Trophoblast cell (in vitro differentiated cells and primary cell): ENCODE measurements around the gene ETS1.

ENCODE experiments used
- DNase-seq, 2 donors: peaks; one replicate each; pipeline ENCODE4 v3.0.0-alpha.2; 2016
- H2AFZ ChIP-seq: 2 replicates; pipeline ENCODE4 v1.6.1; 2013; ENCODE audit warnings: low read length, moderate library complexity, mild to moderate bottlenecking; ENCODE audit not compliant: insufficient read depth, poor library complexity
- H2AK5ac ChIP-seq: 2 replicates; pipeline ENCODE4 v1.6.1; 2013; ENCODE audit warnings: mild to moderate bottlenecking, low read length
- H2BK120ac ChIP-seq: 2 replicates; pipeline ENCODE4 v1.6.1; 2013; ENCODE audit warnings: low read length, mild to moderate bottlenecking, moderate library complexity; ENCODE audit not compliant: insufficient read depth, poor library complexity
- H2BK12ac ChIP-seq: 2 replicates; pipeline ENCODE4 v1.6.1; 2013; ENCODE audit warnings: mild to moderate bottlenecking, low read length, moderate library complexity
- H2BK5ac ChIP-seq: 2 replicates; pipeline ENCODE4 v1.6.1; 2013; ENCODE audit warnings: low read length, low read depth, moderate library complexity, mild to moderate bottlenecking; ENCODE audit not compliant: poor library complexity
- H3K14ac ChIP-seq: 2 replicates; pipeline ENCODE4 v1.6.1; 2013; ENCODE audit warnings: mild to moderate bottlenecking, low read length
- H3K18ac ChIP-seq: 2 replicates; pipeline ENCODE4 v1.6.1; 2013; ENCODE audit warnings: mild to moderate bottlenecking, low read length
- H3K23ac ChIP-seq: 2 replicates; pipeline ENCODE4 v1.6.1; 2013; ENCODE audit warnings: low read length
- H3K27ac ChIP-seq: 2 replicates; pipeline ENCODE4 v1.5.1; 2013; ENCODE audit warnings: low read depth, mild to moderate bottlenecking, inconsistent platforms, low read length, moderate library complexity
- H3K27me3 ChIP-seq: 2 replicates; pipeline ENCODE4 v1.6.1; 2013; ENCODE audit warnings: inconsistent platforms, mild to moderate bottlenecking, low read length, moderate library complexity; ENCODE audit not compliant: insufficient read depth
- H3K36me3 ChIP-seq, 2 experiments: 1 replicate in 1 of 2; 2 replicates in 1 of 2; pipeline ENCODE4 v1.6.1; 2013; ENCODE audit warnings: low read length in 2 of 2, mild to moderate bottlenecking in 2 of 2, moderate library complexity in 1 of 2; ENCODE audit not compliant: insufficient read depth in 2 of 2, control insufficient read depth in 1 of 2
- H3K4ac ChIP-seq: 2 replicates; pipeline ENCODE4 v1.6.1; 2013; ENCODE audit warnings: low read depth, mild to moderate bottlenecking, low read length, moderate library complexity
- H3K4me1 ChIP-seq, 2 experiments: 1 replicate in 1 of 2; 2 replicates in 1 of 2; pipeline ENCODE4 v1.6.1; 2013; ENCODE audit warnings: low read length in 2 of 2, mild to moderate bottlenecking in 2 of 2, moderate library complexity in 1 of 2; ENCODE audit not compliant: insufficient read depth in 2 of 2, control insufficient read depth in 1 of 2
- H3K4me2 ChIP-seq: 2 replicates; pipeline ENCODE4 v1.6.1; 2013; ENCODE audit warnings: inconsistent platforms, mild to moderate bottlenecking, low read length, moderate library complexity
- H3K4me3 ChIP-seq: 2 replicates; pipeline ENCODE4 v1.5.1; 2013; ENCODE audit warnings: mild to moderate bottlenecking, low read depth, low read length, inconsistent platforms
- H3K79me1 ChIP-seq: one replicate; pipeline ENCODE4 v1.6.1; 2013; ENCODE audit warnings: low read length
- H3K79me2 ChIP-seq: 2 replicates; pipeline ENCODE4 v1.6.1; 2013; ENCODE audit warnings: low read length, mild to moderate bottlenecking; ENCODE audit not compliant: control insufficient read depth, insufficient read depth, poor library complexity
- H3K9ac ChIP-seq: 2 replicates; pipeline ENCODE4 v1.6.1; 2013; ENCODE audit warnings: mild to moderate bottlenecking, low read length
- H3K9me3 ChIP-seq: 2 replicates; pipeline ENCODE4 v1.6.1; 2013; ENCODE audit warnings: low read depth, mild to moderate bottlenecking, control low read depth, inconsistent platforms, low read length; ENCODE audit not compliant: insufficient read depth
- H4K12ac ChIP-seq: 2 replicates; pipeline ENCODE4 v1.6.1; 2013; ENCODE audit warnings: low read depth, mild to moderate bottlenecking, low read length, moderate library complexity
- H4K8ac ChIP-seq: 2 replicates; pipeline ENCODE4 v1.6.1; 2013; ENCODE audit warnings: low read depth, mild to moderate bottlenecking, low read length, moderate library complexity
- H4K91ac ChIP-seq: one replicate; pipeline ENCODE4 v1.6.1; 2013; ENCODE audit warnings: low read depth, mild to moderate bottlenecking, low read length, moderate library complexity
- WGBS: extraction: QIAGEN DNeasy Blood & Tissue Kit; methylation state at CpG from one replicate; pipeline ENCODE4 v1.1.7; 2013; ENCODE audit warnings: missing lambda C conversion rate; ENCODE audit not compliant: insufficient read length, insufficient coverage; ENCODE audit errors: extremely low coverage; 5-methylcytosine and 5-hydroxymethylcytosine counted together

ETS1 gene

DNA sequence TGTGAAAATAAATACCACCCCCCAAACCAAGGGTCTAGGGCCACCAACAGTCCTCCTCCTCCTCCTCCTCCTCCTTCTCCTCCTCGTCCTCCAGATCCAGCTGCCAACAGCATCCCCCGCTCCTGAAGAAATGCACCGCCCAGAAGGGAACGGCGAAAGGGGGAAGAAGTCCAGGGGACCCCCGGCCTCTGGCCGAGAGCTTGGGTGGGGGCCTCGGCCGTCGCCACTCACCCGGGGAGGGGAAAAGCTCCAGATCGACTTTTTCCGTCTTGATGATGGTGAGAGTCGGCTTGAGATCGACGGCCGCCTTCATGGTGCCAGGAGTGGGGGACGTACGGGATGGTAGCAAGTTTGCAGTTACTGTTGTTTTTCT lies 65.7 kb downstream of the ETS1 start:
- peak overlapping the region; percentile 8 for H2BK12ac ChIP-seq
- H3K9me3 ChIP-seq = no peaks in the 10 kb centered on the region
- peak overlapping the region; percentile 77 for H4K8ac ChIP-seq
- WGBS = no CpG with 5 or more reads among the region's 19 CpGs
- H2BK5ac ChIP-seq = peak overlapping the region; percentile 94
- H3K18ac ChIP-seq = peak overlapping the region; percentile 67
- peak overlapping the region; percentile 68 for H4K91ac ChIP-seq
- peak overlapping the region; percentile 22 for H2AK5ac ChIP-seq
- peak overlapping the region; percentile 60 for H4K12ac ChIP-seq
- no peaks in the 10 kb centered on the region for H3K27me3 ChIP-seq
- peak overlapping the region; percentile 65 for H3K4me2 ChIP-seq
- peak overlapping the region; percentile 69 for H2AFZ ChIP-seq
- peak overlapping the region; percentile 83 for H2BK120ac ChIP-seq
- H3K79me1 ChIP-seq = peaks cover 16% of the 10 kb centered on the region
- H3K36me3 ChIP-seq = peaks cover 2% of the 10 kb centered on the region in 2 experiments
- DNase-seq = no peak
- H3K27ac ChIP-seq = peak overlapping the region; percentile 83
- H3K4ac ChIP-seq = peak overlapping the region; percentile 89
- peak overlapping the region; percentile 86 for H3K14ac ChIP-seq
- no peak overlapping the region for H3K23ac ChIP-seq
- peaks cover 21% of the 10 kb centered on the region for H3K79me2 ChIP-seq
- H3K4me3 ChIP-seq = peak overlapping the region; percentile 88
- H3K9ac ChIP-seq = peak overlapping the region; percentile 82
- H3K4me1 ChIP-seq = peaks cover 2 to 13% of the 10 kb centered on the region in 2 experiments

DNA sequence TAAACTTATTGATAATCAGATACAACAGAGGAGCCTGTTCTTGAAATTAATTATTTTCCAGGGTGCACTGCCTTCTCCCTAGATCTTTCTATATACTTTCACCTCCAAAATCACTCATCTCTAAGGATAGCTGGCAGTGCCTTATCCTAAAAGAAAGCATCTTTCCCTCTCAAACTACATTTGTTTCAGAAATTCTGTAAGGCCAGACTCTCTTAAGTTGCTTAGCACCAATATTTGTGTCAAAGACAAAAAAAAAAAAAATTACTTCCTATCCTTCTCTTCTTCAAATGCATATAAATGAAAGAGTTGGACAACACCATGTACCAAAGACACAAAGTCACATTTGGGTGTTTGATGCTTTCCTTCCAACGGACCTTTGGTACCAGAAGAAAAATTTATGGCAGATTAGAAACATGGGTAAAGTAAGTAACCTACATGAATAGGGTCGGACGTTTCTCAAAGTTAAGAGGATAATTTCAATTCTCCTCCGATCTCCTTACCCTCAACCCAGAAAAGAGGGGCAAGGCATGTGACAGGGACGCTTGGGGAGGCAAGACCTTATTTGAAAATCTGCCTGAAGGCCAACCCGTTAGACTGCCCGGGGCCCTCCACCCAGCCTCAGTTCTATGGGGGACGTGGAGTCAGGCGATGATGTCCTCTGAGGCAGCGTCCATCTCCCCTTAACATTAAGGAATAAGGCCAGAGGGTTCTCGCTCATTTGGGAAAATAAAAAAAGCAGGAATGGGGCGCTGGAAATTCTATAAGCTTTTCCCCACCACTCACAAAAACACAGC lies 66.3 kb downstream of the ETS1 start:
- peak overlapping the region; percentile 89 for H3K4ac ChIP-seq
- no peak overlapping the region for H4K12ac ChIP-seq
- H3K27me3 ChIP-seq = no peaks in the 10 kb centered on the region
- H3K79me2 ChIP-seq = peaks cover 23% of the 10 kb centered on the region
- H2AK5ac ChIP-seq = no peak overlapping the region
- WGBS = no CpG with 5 or more reads among the region's 12 CpGs
- H3K4me2 ChIP-seq = peak overlapping the region; percentile 65
- H3K18ac ChIP-seq = peak overlapping the region; percentile 67
- H3K4me1 ChIP-seq = peaks cover 2 to 17% of the 10 kb centered on the region in 2 experiments
- no peaks in the 10 kb centered on the region for H3K9me3 ChIP-seq
- no peak overlapping the region for H3K23ac ChIP-seq
- peak overlapping the region; percentile 88 for H3K4me3 ChIP-seq
- H4K8ac ChIP-seq = no peak overlapping the region
- peaks cover 16% of the 10 kb centered on the region for H3K79me1 ChIP-seq
- H2AFZ ChIP-seq = no peak overlapping the region
- peak overlapping the region; percentile 86 for H3K14ac ChIP-seq
- H3K36me3 ChIP-seq = peaks cover 2% of the 10 kb centered on the region in 2 experiments
- H3K9ac ChIP-seq = peak overlapping the region; percentile 82
- peak overlapping the region; percentile 68 for H4K91ac ChIP-seq
- H3K27ac ChIP-seq = no peak overlapping the region
- H2BK12ac ChIP-seq = no peak overlapping the region
- H2BK5ac ChIP-seq = peak overlapping the region; percentile 94
- H2BK120ac ChIP-seq = peak overlapping the region; percentile 72
- no peak for DNase-seq

DNA sequence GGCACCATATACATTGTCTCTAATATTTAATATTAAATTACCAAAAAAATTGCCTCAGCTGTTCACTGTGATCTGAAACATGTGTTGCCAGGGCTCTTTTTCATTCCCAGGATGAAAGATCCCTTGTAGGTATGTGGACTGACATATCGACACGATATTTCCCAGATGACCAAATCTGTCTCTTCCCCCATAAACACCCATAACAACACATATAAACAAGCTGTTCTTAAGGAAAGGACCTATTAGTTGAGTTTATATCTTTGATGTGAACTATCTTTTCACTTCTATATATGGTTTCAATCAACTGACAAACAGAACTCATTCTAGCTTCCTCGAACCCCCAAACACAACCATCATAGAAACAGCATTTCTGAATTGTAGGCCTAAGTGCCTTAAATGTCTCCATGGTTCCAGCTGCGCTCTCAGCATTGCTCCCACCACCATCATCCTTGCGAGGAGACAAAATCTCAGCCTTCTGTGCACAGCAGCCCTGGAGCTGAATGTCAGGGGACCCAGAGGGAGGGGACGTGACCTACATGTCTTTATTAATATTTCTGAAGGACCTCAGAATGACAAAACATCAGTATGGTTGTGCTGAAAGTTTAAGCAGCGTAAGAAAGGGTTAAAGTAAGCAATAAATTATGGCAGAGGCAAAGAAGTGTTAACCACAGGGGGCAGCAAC lies 67.0 kb downstream of the ETS1 start:
- H4K91ac ChIP-seq = no peak overlapping the region
- H3K18ac ChIP-seq = no peak overlapping the region
- H3K27me3 ChIP-seq = no peaks in the 10 kb centered on the region
- H3K4me1 ChIP-seq = peaks cover 2 to 15% of the 10 kb centered on the region in 2 experiments
- H2AK5ac ChIP-seq = no peak overlapping the region
- no peak overlapping the region for H4K8ac ChIP-seq
- peaks cover 2% of the 10 kb centered on the region in 2 experiments for H3K36me3 ChIP-seq
- no peak overlapping the region for H3K27ac ChIP-seq
- H2BK120ac ChIP-seq = no peak overlapping the region
- no peak overlapping the region for H3K23ac ChIP-seq
- H2BK12ac ChIP-seq = no peak overlapping the region
- H3K9me3 ChIP-seq = no peaks in the 10 kb centered on the region
- H3K79me2 ChIP-seq = peaks cover 23% of the 10 kb centered on the region
- H3K14ac ChIP-seq = no peak overlapping the region
- peaks cover 16% of the 10 kb centered on the region for H3K79me1 ChIP-seq
- H3K4me3 ChIP-seq = peak overlapping the region; percentile 79
- no peak for DNase-seq
- WGBS = no CpG with 5 or more reads among the region's 7 CpGs
- no peak overlapping the region for H4K12ac ChIP-seq
- H3K4me2 ChIP-seq = peak overlapping the region; percentile 65
- peak overlapping the region; percentile 68 for H3K9ac ChIP-seq
- no peak overlapping the region for H2BK5ac ChIP-seq
- peak overlapping the region; percentile 60 for H3K4ac ChIP-seq
- H2AFZ ChIP-seq = no peak overlapping the region

DNA sequence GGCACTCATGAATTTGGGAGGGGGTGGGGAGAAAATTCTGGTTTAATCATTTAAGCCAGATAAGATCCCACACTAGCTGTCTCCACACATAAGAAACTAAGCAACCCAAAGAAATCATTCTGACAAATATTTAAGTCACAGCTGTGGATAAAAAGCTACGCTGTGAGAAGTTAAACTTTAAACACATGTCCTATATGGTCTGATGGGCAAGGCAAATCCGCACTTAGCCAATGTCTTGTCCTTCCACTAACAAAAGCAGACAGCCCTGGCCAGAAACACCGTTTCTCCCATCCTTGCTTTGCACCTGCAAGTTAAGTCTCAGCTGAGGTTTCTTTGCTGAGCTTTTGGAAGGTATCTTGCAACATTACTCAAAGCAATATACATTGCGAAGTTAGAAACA lies 68.0 kb downstream of the ETS1 start:
- Histone ChIP-seq H2BK12ac (no peak overlapping the region), H3K79me2 (peaks cover 23% of the 10 kb centered on the region), H3K23ac (no peak overlapping the region), H3K14ac (no peak overlapping the region), H4K91ac (no peak overlapping the region), H4K12ac (no peak overlapping the region), H3K36me3 (peaks cover 2% of the 10 kb centered on the region in 2 experiments), H2BK120ac (no peak overlapping the region), H2AFZ (no peak overlapping the region), H3K4me3 (no peak overlapping the region), H3K18ac (no peak overlapping the region), H3K4me2 (peak overlapping the region; percentile 59), H3K4ac (no peak overlapping the region), H3K4me1 (peaks cover 2 to 17% of the 10 kb centered on the region in 2 experiments), H3K27me3 (no peaks in the 10 kb centered on the region), H3K79me1 (peaks cover 16% of the 10 kb centered on the region), H3K27ac (no peak overlapping the region), H4K8ac (no peak overlapping the region), H2BK5ac (no peak overlapping the region), H2AK5ac (no peak overlapping the region), H3K9ac (peak overlapping the region; percentile 28), H3K9me3 (no peaks in the 10 kb centered on the region)
- WGBS = no CpG with 5 or more reads among the region's 4 CpGs
- no peak for DNase-seq
